Body of pancreas (tissue), 4 donors: ENCODE results near the gene GGT7. TPM values are rescaled to one million over a fixed set of nuclear protein-coding genes. Genes with fewer than 3 reads are reported as not detected.
A peak's percentile ranks its signal among the peaks of the same experiment; 100 is the strongest.

Experiments
- ATAC-seq: fragments of 150-250 bp; one replicate; pipeline ENCODE4 v1.9.1; 2016
- DNase-seq, 4 donors: peaks; one replicate each; pipeline ENCODE4 v3.0.0-alpha.2; 2019
- H3K27ac ChIP-seq, 4 donors: fragments of 200-600 bp; sonication (generic); 1 replicate in 3 of 4; 2 replicates in 1 of 4; pipeline versions ENCODE4 v1.5.1 to v1.6.1; 2016 to 2019; ENCODE audit warnings: mild to moderate bottlenecking in 1 of 4, mixed read lengths in 1 of 4, moderate library complexity in 1 of 4
- H3K27me3 ChIP-seq, 2 donors: fragments of 200-600 bp; sonication (generic); one replicate each; pipeline ENCODE4 v1.6.0; 2016; ENCODE audit warnings: mild to moderate bottlenecking in 1 of 2
- H3K36me3 ChIP-seq, 2 donors: fragments of 200-600 bp; sonication (generic); replicated peaks in 1 of 2; 2 replicates each; pipeline ENCODE4 v1.5.1; 2016; ENCODE audit warnings: low read depth in 2 of 2; ENCODE audit not compliant: insufficient read depth in 1 of 2
- H3K4me1 ChIP-seq: fragments of 200-600 bp; sonication (generic); one replicate; pipeline ENCODE4 v1.6.0; 2016
- H3K4me3 ChIP-seq, 2 donors: fragments of 200-600 bp; sonication (generic); 1 replicate in 1 of 2; 2 replicates in 1 of 2; pipeline ENCODE4 v1.5.1; 2016 to 2019
- H3K9me3 ChIP-seq, 3 donors: fragments of 200-600 bp; sonication (generic); 1 replicate in 2 of 3; 2 replicates in 1 of 3; pipeline ENCODE4 v1.5.1; 2016
- POLR2A ChIP-seq, 3 donors: fragments of 450-650 bp; IDR thresholded peaks; one replicate each; pipeline ENCODE4 v1.6.1; 2016; ENCODE audit warnings: antibody characterized with exemption in 3 of 3, mild to moderate bottlenecking in 2 of 3
- WGBS, 2 donors: methylation state at CpG; one replicate each; pipeline ENCODE4 v1.1.5; 2017; 5-methylcytosine and 5-hydroxymethylcytosine counted together
- intact Hi-C: fragments of 100-400 bp; cut with DNase I; formaldehyde crosslinking; loops from one replicate; pipeline ENCODE4 v1.15.1; 2023
- total RNA-seq, 2 donors: library from RNA; depleted of rRNA; stranded (reverse); fragments of >200 nt; gene quantifications; one replicate each; pipeline ENCODE4 v1.1.0, GENCODE V29; 2016
- TF ChIP-seq, protein P1 (sequence below), 7 experiments: fragments of 450-650 bp in 4 of 7; fragments of 200-600 bp in 3 of 7; sonication (generic) in 3 of 7; IDR thresholded peaks; one replicate each; pipeline ENCODE4 v1.5.1; 2016 to 2019; ENCODE audit warnings: antibody characterized with exemption in 7 of 7

GGT7 gene
- total RNA-seq, 2 donors from 2014 or later: 19.2 to 22.7 TPM

DNA sequence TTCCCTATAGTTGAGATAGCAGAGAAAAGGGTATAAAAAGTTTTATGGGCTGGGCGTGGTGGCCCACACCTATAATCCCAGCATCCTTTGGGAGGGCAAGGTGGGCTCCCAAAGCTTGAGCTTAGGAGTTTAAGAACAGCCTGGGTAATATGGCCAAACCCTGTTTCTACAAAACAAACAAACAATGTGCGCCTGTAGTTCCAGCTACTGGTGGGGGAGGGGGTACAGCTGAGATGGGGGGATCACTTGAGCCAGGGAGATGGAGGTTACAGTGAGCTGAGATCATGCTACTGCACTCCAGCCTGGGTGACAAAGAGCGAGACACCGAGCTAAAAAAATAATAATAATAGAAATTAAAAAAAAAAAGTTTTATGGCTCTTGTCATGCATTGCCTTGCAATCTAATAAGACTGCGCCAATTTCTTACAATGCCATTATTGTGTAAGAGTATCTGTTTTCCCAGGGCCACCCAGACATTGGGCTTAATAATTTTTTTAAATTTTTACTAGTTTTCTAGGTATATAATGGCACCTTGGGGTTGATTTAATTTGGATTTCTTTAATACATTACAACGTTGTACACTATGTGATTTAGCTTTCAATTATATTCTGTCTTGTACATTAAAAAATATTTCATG lies 7.7 kb upstream of the GGT7 start:
- Histone ChIP-seq H3K4me3 (no peak overlapping the region), H3K9me3 (no peaks in the 10 kb centered on the region), H3K4me1 (peaks cover 21% of the 10 kb centered on the region), H3K36me3 (peaks cover 0 to 5% of the 10 kb centered on the region in 2 donors), H3K27ac (peak overlapping the region in 1 of 4 donors; percentile 17), H3K27me3 (no peaks in the 10 kb centered on the region)
- intact Hi-C loops: no loop called here
- no peak for ATAC-seq
- DNase-seq: no peak
- no peak for TF ChIP-seq POLR2A (IDR thresholded peaks at IDR 0.05)
- TF ChIP-seq, protein P1, sequence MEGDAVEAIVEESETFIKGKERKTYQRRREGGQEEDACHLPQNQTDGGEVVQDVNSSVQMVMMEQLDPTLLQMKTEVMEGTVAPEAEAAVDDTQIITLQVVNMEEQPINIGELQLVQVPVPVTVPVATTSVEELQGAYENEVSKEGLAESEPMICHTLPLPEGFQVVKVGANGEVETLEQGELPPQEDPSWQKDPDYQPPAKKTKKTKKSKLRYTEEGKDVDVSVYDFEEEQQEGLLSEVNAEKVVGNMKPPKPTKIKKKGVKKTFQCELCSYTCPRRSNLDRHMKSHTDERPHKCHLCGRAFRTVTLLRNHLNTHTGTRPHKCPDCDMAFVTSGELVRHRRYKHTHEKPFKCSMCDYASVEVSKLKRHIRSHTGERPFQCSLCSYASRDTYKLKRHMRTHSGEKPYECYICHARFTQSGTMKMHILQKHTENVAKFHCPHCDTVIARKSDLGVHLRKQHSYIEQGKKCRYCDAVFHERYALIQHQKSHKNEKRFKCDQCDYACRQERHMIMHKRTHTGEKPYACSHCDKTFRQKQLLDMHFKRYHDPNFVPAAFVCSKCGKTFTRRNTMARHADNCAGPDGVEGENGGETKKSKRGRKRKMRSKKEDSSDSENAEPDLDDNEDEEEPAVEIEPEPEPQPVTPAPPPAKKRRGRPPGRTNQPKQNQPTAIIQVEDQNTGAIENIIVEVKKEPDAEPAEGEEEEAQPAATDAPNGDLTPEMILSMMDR (IDR thresholded peaks at IDR 0.05): no peak
- WGBS, 2 donors: 64 to 71% methylated on average over 6 of the region's 6 CpGs

DNA sequence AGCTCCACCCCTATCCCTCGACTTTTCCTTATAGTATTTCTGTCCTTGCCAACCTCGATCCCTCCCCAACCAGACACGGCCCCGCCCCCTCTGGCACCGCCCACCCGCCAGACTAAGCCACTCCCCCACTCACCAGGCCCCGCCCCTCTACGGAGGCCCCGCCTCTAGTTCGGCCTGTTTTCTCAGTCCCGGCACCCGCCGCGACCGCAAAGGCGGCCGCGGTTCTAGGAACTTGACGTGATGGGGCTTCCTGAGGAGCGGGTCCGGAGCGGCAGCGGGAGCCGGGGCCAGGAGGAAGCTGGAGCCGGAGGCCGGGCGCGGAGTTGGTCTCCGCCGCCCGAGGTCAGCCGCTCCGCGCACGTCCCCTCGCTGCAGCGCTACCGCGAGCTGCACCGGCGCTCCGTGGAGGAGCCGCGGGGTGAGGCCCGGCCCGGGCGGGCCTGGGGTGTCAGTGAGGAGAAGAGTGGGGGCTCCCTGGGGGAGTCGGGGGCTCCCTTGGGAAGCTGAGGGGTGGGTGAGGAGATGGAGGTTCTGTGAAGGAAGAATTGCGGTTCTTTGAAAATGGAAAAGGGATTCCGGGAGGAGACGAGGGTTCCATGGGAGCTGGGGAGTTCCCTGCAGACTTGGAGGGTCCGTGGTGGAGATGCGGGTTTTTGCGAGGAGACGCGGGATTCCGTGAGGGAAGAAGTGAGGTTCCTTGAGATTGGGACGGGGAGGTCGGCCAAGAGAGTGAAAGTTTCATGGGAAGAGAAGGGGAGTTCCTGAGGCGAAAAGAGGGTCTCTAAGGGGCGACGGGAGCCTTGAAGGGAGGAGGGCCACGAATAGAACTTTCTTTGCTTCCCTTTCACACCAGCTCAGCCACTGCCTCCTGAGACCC lies 4.0 kb upstream of the GGT7 start, which contains the start of gene ACSS2:
ACSS2 (plus strand) TSS at position 207 of the 877 bp plus-strand sequence; CDS start at position 241, 34 bp downstream.
- Histone ChIP-seq H3K4me1 (peaks cover 49% of the 10 kb centered on the region), H3K27ac (peak within 1 kb of the TSS; percentile 73 to 86 (median 85)), H3K4me3 (peak within 1 kb of the TSS; percentile 71 to 74), H3K9me3 (no peaks in the 10 kb centered on the region), H3K36me3 (no peaks in the 10 kb centered on the region), H3K27me3 (no peaks in the 10 kb centered on the region)
- intact Hi-C loops: no loop called here
- peak; percentile 30 for ATAC-seq
- 1 to 2% methylated on average over 44 to 55 of the region's 63 CpGs for WGBS, 2 donors
- TF ChIP-seq POLR2A (IDR thresholded peaks at IDR 0.05): peak; percentile 64 to 79 (median 75)
- TF ChIP-seq, protein P1 (IDR thresholded peaks at IDR 0.05): peak in 2 of 7 experiments; percentile 9 to 17
- no peak for DNase-seq

DNA sequence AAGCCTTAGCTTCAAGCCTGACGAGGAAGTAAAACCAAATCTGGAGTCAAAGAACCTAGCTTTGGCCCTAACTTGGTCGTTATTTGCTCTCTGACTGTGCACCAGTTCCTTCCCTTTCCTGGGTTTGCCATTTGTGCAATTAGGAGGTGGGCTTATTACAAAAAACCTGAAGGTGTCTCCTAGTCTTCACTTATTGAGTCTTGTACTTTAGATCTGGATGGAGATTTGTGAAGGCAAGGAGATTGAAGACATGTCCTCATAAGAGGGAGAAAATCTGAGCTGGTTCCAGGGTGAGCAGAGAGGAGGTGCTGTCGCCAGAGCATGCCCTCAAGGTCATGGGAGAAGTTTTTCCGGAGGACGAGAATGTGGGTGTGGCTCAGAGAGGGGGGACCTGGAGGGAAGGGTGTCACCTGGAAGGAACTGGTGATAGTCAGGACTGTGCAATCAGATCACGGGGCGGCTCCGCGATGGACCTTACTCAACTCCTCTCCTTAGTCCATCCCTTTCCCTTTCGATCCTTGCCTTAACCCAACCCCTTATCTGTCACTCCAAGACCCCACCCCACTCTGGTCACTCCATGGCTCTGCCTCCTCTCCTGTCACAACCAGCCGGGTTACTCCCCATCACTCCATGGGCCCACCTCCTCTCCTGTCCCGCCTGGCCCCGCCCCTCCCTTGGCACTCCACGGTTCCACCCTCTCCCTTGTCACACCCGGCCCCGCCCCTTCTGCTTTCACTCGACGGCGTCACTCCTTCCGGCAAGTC lies 3.2 kb upstream of the GGT7 start:
- Histone ChIP-seq H3K4me3 (no peak overlapping the region), H3K36me3 (no peaks in the 10 kb centered on the region), H3K27ac (peak overlapping the region; percentile 73 to 86 (median 85)), H3K9me3 (no peaks in the 10 kb centered on the region), H3K4me1 (peaks cover 54% of the 10 kb centered on the region), H3K27me3 (no peaks in the 10 kb centered on the region)
- 3% methylated on average over 20 of the region's 20 CpGs for WGBS, 2 donors
- ATAC-seq: peak; percentile 89
- intact Hi-C loops: no loop called here
- peak; percentile 100 for DNase-seq
- no peak for TF ChIP-seq POLR2A (IDR thresholded peaks at IDR 0.05)
- TF ChIP-seq, protein P1 (IDR thresholded peaks at IDR 0.05): peak in 4 of 7 experiments; percentile 51 to 64 (median 54)

DNA sequence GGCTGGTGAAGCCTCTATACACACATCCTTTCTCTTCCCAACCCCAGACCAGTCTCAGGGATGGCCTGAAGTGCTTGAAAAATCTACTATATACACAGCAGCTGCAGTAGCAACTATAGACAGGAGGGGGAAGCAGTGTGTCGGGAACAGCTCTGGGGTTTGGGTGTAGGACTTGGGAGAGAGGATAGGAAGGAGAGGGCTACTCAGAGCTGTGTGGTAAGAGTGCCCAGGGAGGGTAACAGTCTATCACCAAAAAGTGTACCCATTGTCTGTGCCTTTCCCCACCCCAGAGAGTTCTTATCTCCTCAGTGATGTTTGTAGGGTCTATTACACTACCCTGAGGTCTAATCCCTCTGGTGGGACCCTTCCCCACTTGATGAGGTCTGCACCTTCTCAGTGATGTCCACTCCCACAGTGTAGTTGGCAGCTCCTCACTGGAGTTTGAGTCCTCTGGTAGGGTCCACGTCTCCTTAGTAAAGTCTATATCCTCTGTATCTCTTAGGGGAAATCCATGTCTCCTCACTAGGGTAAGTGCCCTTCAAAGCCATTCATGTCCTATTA lies 1.5 kb upstream of the GGT7 start:
- no peak overlapping the region for H3K4me3 ChIP-seq
- H3K9me3 ChIP-seq: no peaks in the 10 kb centered on the region
- H3K27ac ChIP-seq: peak overlapping the region in 3 of 4 donors; percentile 27 to 86 (median 84)
- H3K4me1 ChIP-seq: peaks cover 51% of the 10 kb centered on the region
- ATAC-seq: peak; percentile 41
- DNase-seq: peak; percentile 82 to 87 (median 84)
- intact Hi-C loops: loop anchor here (5.0 kb wide), 1 partner anchor 88 kb away; no protein-coding TSS in a partner anchor
- no peak for TF ChIP-seq POLR2A (IDR thresholded peaks at IDR 0.05)
- TF ChIP-seq, protein P1 (IDR thresholded peaks at IDR 0.05): peak; percentile 71 to 98 (median 90)
- no peaks in the 10 kb centered on the region for H3K27me3 ChIP-seq
- H3K36me3 ChIP-seq: no peaks in the 10 kb centered on the region
- 19 to 29% methylated on average over 2 of the region's 2 CpGs for WGBS, 2 donors
